Liver (tissue), 3 donors: ENCODE measurements around the gene TRUB1.

Source experiments
- EGR1 ChIP-seq, 2 donors: IDR thresholded peaks; 2 replicates each; pipeline ENCODE4 v1.6.1; 2016 to 2018; ENCODE audit warnings: antibody characterized with exemption in 2 of 2, low read depth in 2 of 2
- NR2F2 ChIP-seq: IDR thresholded peaks from 2 replicates; pipeline ENCODE4 v1.6.1; 2016; ENCODE audit warnings: antibody characterized with exemption
- RAD21 ChIP-seq, 2 donors: IDR thresholded peaks; 2 replicates each; pipeline ENCODE4 v1.6.1; 2016; ENCODE audit warnings: antibody characterized with exemption in 2 of 2, mild to moderate bottlenecking in 2 of 2
- RXRA ChIP-seq, 2 donors: IDR thresholded peaks; 2 replicates each; pipeline ENCODE4 v1.6.1; 2017 to 2018; ENCODE audit warnings: antibody characterized with exemption in 2 of 2, mild to moderate bottlenecking in 1 of 2
- YY1 ChIP-seq: IDR thresholded peaks from 2 replicates; pipeline ENCODE4 v1.6.1; 2016; ENCODE audit warnings: antibody characterized with exemption, mild to moderate bottlenecking
- TF ChIP-seq, protein P1 (sequence below): fragments of 150-350 bp; IDR thresholded peaks from 2 replicates; pipeline ENCODE4 v1.5.1; 2017; ENCODE audit warnings: improper control_type of control experiment, low read depth, low read length; ENCODE audit not compliant: missing input control
- TF ChIP-seq, protein P2 (sequence below): IDR thresholded peaks from 2 replicates; pipeline ENCODE4 v1.6.1; 2016; ENCODE audit warnings: antibody characterized with exemption
- donor health status: healthy.
- donor health status: healthy.

DNA sequence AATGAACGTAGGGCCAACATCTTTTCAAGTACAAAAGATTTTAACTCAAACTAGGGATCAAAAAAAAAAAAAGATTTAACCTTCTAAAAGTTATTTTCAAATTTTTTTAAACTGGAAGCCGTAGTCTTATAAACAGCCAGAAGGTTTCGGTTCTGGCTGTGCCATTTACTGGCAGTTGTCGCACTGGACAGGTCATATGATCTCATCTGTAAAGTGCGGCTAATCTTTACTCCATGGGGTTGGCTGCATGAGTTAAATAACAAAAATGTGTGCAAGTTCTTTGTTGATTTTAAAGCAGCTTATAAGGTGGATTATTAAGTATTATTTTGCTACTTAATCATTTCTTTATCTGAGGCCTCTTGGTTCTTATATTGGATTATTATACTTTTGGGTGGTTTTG, 36.6 kb downstream of the TRUB1 start:
- TF ChIP-seq, protein P1, sequence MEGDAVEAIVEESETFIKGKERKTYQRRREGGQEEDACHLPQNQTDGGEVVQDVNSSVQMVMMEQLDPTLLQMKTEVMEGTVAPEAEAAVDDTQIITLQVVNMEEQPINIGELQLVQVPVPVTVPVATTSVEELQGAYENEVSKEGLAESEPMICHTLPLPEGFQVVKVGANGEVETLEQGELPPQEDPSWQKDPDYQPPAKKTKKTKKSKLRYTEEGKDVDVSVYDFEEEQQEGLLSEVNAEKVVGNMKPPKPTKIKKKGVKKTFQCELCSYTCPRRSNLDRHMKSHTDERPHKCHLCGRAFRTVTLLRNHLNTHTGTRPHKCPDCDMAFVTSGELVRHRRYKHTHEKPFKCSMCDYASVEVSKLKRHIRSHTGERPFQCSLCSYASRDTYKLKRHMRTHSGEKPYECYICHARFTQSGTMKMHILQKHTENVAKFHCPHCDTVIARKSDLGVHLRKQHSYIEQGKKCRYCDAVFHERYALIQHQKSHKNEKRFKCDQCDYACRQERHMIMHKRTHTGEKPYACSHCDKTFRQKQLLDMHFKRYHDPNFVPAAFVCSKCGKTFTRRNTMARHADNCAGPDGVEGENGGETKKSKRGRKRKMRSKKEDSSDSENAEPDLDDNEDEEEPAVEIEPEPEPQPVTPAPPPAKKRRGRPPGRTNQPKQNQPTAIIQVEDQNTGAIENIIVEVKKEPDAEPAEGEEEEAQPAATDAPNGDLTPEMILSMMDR: no peak
- TF ChIP-seq RAD21 (IDR thresholded peaks at IDR 0.05) (no peak), EGR1 (IDR thresholded peaks at IDR 0.05; ENCODE audit: low read depth in 2 of 2) (no peak), RXRA (IDR thresholded peaks at IDR 0.05) (no peak), YY1 (no peak), NR2F2 (no peak)
- TF ChIP-seq, protein P2, sequence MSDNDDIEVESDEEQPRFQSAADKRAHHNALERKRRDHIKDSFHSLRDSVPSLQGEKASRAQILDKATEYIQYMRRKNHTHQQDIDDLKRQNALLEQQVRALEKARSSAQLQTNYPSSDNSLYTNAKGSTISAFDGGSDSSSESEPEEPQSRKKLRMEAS: no peak
